Stimulated activated CD8-positive, alpha-beta memory T cell treated with anti-CD3 and anti-CD28 coated beads, Interleukin-7, amount 100 ng/mL, for 48 hours (primary cell): Measurements from ENCODE around the gene TRPM2.

Source experiments
- DNase-seq, 2 donors: peaks; one replicate each; pipeline ENCODE4 v3.0.0-alpha.2; 2020; ENCODE audit warnings: low read depth in 1 of 2; ENCODE audit errors: extremely low read depth in 1 of 2

TRPM2 gene

GRCh38 chr21:44370786-44371410, 17.5 kb downstream of the TRPM2 start:
- DNase-seq, result no peak

GRCh38 chr21:44371596-44371995, 18.2 kb downstream of the TRPM2 start:
- DNase-seq, result no peak

- no peak for DNase-seq
Measured at GRCh38 chr21:44372616-44373015, 19.2 kb downstream of the TRPM2 start.

- no peak for DNase-seq
Measured at GRCh38 chr21:44374601-44375280, 21.3 kb downstream of the TRPM2 start.

- DNase-seq, result no peak
Measured at GRCh38 chr21:44375281-44375651, 21.8 kb downstream of the TRPM2 start.

- DNase-seq, result no peak
Measured at GRCh38 chr21:44375761-44376241, 22.4 kb downstream of the TRPM2 start.

- no peak for DNase-seq
Measured at GRCh38 chr21:44376606-44377005, 23.2 kb downstream of the TRPM2 start.

GRCh38 chr21:44377201-44377921, 23.9 kb downstream of the TRPM2 start:
- no peak for DNase-seq

- no peak for DNase-seq
Measured at GRCh38 chr21:44377922-44378645, 24.7 kb downstream of the TRPM2 start.

- DNase-seq, result no peak
Measured at GRCh38 chr21:44378646-44379514, 25.5 kb downstream of the TRPM2 start.

GRCh38 chr21:44379515-44379848, 26.1 kb downstream of the TRPM2 start:
- no peak for DNase-seq

- DNase-seq, result no peak
Measured at GRCh38 chr21:44379991-44380865, 26.8 kb downstream of the TRPM2 start.

- DNase-seq, result no peak
Measured at GRCh38 chr21:44380876-44381275, 27.5 kb downstream of the TRPM2 start.

GRCh38 chr21:44381874-44382273, 28.5 kb downstream of the TRPM2 start:
- no peak for DNase-seq

- DNase-seq, result no peak
Measured at GRCh38 chr21:44382536-44382935, 29.1 kb downstream of the TRPM2 start.

- no peak for DNase-seq
Measured at GRCh38 chr21:44383216-44383615, 29.8 kb downstream of the TRPM2 start.

GRCh38 chr21:44384968-44385367, 31.5 kb downstream of the TRPM2 start:
- DNase-seq, result no peak

GRCh38 chr21:44389335-44389734, 35.9 kb downstream of the TRPM2 start:
- DNase-seq, result no peak

- no peak for DNase-seq
Measured at GRCh38 chr21:44390886-44391285, 37.5 kb downstream of the TRPM2 start.
